G401 (cell line): ENCODE results near the gene BDKRB1. TPM values are rescaled to one million over a fixed set of nuclear protein-coding genes. Genes with fewer than 3 reads are reported as not detected.

Experiments
- DNase-seq: peaks from one replicate; pipeline ENCODE4 v3.0.0-alpha.2; 2015; ENCODE audit warnings: low spot score
- in situ Hi-C: cut with HindIII; loops from 2 replicates; pipeline ENCODE4 v1.10.0; 2016; ENCODE audit warnings: low sequenced_read_pairs, mixed read lengths
- total RNA-seq: library from RNA; depleted of rRNA; stranded (reverse); fragments of >200 nt; shearing (Covaris generic); gene quantifications from 2 replicates; pipeline ENCODE4 v1.2.3, GENCODE V29; 2014; rRNA removed

Gene BDKRB1
- total RNA-seq, 1 experiment from 2014 or later: not detected

DNA sequence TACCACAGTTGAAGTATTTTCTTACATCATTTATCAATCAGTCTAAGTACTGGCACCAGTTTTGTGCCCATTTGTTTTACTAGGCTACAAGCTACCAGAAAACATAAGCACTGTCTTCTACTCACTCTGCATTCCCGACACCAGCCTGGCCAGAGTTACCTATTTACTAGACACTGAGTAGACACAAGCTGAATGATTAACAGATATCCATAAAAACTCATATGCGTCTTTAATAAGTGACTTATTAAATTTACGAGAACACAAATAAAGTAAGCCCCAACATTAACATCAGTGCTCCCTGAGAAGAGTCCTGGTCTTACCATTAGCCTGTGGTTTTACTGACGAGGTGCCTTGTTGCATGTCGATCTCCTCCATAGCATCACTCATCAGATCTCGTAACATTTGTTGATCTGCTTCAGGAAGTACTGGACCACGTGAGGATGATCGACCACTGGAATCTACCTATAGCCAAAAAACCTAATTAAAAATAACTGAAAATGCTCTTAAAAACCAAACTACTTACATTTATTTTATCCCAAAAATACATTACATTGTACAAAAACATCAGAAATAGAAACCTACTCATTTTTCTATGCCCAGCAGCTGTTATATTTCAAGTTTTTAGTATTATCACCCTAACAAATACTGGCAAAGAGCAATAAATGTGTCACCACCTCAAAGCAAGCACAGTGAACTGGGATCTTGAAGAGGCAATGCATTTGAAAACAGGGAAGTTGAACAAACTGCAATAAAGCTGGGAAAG lies 53.3 kb downstream of the BDKRB1 start:
- in situ Hi-C loops: no loop called here
- no peak for DNase-seq

DNA sequence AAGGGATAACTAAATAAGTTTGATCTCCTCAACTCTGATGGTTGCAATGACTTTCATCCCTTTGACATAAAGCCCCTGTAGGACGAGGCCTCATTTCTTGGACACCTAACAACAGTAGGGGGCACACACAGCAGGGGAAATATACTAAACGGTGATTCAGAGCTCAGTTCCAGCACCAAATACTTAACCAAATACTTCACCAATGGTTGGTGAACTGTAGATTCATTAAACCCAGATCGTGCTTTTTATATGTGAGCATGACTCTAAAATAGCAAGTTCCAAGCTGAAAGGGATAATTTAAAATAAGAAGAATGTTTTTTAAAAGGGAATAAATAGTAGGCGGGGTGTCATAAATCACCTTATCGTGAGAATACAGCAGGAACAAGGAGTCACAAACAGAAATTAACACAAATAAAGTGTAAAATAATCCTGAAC lies 53.9 kb downstream of the BDKRB1 start:
- no peak for DNase-seq
- in situ Hi-C loops: no loop called here

DNA sequence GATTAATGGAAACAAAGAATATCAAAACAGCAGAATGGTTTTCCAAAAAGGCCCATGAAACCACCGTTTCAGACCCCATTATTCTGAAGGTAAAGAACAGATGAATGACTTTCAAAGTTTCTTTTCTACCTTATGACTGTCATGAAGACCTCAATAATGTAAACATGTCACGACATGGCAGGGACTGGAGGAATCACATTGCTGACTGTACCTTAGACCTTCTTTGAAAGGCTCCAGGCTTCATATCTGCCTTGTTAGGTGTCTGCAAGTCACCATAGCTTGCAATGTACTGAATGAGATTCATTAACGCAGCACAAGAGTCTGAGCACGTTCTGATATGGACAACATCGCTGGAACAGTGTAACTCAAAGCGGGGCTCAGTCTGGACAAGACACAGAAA lies 54.9 kb downstream of the BDKRB1 start:
- DNase-seq: no peak
- in situ Hi-C loops: no loop called here

Other genes with a start within 250 kb of the BDKRB1 start
- 0.37 and 2.6 TPM in 2 replicates for gene C14orf132, start 216.8 kb upstream of the BDKRB1 start, total RNA-seq
- not detected in 2 replicates for gene BDKRB2, start 51.4 kb upstream of the BDKRB1 start, total RNA-seq
- 5.5 and 6.8 TPM in 2 replicates for gene ATG2B, start 107.1 kb downstream of the BDKRB1 start, total RNA-seq
- gene GSKIP, start 107.3 kb downstream of the BDKRB1 start, total RNA-seq: 23.1 and 31.7 TPM in 2 replicates
- gene AK7, start 135.9 kb downstream of the BDKRB1 start, total RNA-seq: 0.62 and 4.8 TPM in 2 replicates
- 143 and 274 TPM in 2 replicates for gene PAPOLA, start 246.2 kb downstream of the BDKRB1 start, total RNA-seq